HTR-8/SVneo (cell line): ENCODE results near the gene ERGIC3.
"Not testable (repeated sequence)": the region's sequence is repeated elsewhere in the genome, so short reads cannot be mapped to it uniquely, and the experiment has no call there.

Experiments used
- DNase-seq: peaks from one replicate; pipeline ENCODE4 v3.0.0; 2011; ENCODE audit warnings: low spot score, mixed read lengths; ENCODE audit not compliant: insufficient read length
- FAIRE-seq: peaks from 2 replicates; lab custom pipeline; 2011; peaks lifted over from hg19 to GRCh38; lab: Jason Lieb, UNC

Gene ERGIC3

DNA sequence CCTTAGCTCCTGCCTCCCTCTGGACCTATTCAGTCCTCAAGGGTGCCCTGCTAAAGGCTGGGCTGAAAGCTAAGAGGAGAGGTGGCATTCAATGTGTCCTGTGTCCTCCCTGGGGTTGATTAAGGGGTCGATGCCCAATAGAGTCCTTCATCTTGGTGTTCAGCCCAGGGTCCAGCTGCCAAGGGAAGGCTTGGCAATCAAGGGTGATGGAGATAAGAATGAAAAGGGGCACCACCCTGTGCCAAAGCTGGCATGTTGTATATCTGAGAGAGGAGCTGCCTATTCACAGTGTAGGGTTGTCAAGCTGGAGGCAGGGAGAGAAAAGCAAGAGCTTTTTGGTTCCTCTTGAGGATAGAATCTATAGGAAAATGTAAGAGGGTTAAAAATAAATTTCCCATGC is 24.8 kb upstream of the ERGIC3 start:
- no peak for DNase-seq
- FAIRE-seq, result no peak

DNA sequence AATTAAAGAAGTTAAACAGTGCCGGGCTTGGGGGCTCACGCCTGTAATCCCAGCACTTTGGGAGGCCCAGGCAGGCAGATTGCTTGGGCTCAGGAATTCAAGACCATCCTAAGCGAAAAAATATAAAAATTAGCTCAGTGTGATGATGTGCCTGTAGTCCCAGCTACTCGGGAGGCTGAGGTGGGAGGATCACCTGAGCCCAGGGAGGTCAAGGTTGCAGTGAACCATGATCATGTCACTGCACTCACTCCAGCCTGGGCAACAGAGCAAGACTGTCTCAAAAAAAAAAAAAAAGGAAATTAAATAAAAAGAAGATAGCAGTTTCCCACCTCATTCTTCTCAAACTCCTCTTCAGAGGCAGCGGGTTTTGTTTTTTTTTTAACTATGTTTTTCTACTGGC is 24.1 kb upstream of the ERGIC3 start:
- DNase-seq, FAIRE-seq: not testable (repeated sequence)

DNA sequence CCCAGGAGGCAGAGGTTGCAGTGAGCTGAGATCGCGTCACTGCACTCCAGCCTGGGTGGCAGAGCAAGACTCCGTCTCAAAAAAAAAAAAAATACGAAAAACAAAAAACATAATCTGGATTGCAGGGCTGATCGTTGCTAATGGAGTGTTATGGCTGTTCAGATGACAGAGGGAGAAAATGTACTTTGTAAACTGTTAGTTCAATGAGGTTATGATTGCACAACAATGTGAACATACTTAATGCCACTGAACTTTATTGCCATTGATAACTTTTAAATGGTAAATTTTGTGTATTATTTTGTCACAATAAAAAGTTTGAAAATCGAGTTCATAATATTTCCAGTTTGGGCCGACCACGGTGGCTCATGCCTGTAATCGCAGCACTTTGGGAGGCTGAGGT is 22.9 kb upstream of the ERGIC3 start:
- no peak for DNase-seq
- FAIRE-seq, result no peak

DNA sequence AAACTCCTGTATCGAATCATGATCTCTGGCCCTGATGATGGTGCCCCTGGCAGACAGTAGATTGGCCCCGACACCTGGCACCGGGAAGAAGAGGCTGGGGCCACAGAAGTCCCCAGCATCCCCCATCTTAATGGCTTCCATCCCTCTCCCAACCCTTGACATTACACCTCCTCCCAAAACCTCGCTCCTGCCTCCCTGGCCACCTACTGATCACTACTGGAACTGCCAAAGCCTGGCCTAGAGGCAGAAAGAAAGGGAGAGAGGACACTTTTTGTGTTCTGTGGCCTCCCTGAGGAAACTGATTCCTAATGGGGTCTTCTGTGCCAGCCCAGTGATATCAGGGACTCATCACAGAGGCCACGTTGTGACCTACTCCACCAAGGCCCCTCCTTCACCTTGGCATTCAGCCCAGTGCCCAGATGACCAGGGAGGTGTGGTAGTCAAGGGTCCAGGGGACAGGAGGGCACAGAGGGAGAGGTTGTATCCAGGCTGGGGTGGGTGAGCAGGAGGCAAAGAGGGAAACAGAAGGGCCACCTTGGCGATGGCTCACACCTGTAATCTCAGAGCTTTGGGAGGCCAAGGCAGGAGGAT is 18.5 kb upstream of the ERGIC3 start:
- DNase-seq (no peak), FAIRE-seq (no peak)

DNA sequence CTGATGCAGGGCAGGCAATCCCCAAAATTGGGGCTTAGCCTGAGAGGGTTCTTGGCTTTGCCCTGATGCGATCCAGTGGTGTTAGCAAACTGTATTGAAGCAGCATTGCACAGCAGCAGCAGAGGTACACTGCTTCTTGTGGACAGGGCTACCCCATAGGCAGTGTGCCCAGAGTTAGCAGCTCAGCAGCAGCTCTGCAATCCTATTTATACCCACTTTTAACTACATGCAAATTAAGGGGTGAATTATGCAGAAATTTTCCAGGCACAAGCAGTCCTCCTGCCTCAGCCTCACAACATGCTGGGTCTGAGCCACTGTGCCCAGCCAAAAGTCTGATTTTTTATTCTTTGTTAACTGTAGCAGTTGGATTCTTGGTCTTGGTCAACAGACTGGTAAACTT is 16.2 kb upstream of the ERGIC3 start:
- FAIRE-seq, result no peak
- DNase-seq, result no peak

DNA sequence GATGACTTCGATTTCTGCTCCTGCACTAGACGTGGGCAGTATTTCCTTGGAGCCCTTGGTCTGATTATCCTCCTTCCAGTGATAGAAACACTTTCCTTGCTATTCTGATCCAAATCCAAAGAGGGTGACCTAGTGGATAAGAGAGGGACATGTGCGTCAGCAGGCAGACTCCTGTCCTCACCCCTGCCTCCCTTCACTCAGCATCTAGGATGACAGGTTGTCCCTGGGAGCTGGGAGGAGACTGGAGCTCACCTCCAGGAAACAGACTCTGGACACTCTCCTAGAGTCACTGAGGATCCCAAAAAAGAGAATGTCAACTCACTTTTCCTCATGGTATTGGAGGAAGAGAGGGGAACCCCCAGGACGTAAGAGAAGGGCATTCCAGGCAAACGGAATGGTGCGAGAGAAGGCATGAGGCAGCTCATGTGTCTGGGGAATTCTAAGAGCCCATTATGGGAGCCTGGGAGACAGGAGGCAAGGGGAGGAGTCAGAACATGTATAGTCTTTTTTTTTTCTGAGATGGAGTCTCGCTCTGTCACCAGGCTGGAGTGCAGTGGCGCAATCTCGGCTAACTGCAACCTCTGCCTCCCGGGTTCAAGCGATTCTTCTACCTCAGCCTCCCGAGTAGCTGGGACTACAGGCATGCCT is 14.6 kb upstream of the ERGIC3 start:
- no peak for DNase-seq
- peak; percentile 23 for FAIRE-seq

DNA sequence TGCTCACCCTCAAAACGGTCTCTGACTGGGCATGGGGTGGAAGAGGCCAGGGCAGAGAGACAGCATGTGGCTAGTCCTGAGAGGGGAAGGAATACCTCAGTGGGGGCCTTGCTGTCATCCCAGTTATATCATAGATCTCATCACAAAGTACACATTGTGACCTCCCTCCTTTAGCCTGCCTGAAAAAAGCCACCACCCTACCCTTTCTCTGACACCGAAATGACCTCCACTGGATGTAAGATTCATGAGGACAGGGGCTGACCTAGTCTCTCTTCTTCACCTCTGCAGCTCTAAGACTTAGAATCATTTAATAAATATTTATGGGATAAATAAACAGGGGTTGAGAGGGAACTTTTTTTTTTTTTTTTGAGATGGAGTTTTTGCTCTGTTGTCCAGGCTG is 12.3 kb upstream of the ERGIC3 start, which contains the start of gene C20orf173:
Gene C20orf173, minus strand, starts transcription at position 101 of the 400 bp plus-strand sequence. CDS start 279 bp downstream, outside the sequence.
- DNase-seq, result no peak
- no peak for FAIRE-seq

DNA sequence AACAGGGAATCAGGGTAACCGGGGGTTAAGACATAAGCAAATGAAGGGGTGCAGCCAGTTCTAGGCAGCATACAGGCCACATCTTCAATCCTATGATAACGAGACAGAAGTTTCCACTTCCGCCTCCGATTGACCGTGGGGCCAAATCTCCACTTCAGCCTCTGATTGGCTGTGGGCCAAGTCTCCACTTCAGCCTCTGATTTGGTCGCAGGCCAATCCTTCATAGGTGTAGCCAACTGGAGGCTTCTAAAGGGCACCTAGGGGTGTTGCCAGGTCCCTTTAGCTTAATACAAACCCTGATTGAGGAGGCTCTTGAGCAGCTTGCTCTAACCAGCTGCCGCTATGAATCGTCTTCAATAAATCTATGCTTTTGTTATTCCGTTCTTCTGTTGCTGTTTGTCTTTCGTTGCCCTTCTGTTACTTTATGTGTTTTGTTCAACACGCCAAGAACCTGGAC is 2.1 kb upstream of the ERGIC3 start:
- FAIRE-seq (no peak), DNase-seq (no peak)

DNA sequence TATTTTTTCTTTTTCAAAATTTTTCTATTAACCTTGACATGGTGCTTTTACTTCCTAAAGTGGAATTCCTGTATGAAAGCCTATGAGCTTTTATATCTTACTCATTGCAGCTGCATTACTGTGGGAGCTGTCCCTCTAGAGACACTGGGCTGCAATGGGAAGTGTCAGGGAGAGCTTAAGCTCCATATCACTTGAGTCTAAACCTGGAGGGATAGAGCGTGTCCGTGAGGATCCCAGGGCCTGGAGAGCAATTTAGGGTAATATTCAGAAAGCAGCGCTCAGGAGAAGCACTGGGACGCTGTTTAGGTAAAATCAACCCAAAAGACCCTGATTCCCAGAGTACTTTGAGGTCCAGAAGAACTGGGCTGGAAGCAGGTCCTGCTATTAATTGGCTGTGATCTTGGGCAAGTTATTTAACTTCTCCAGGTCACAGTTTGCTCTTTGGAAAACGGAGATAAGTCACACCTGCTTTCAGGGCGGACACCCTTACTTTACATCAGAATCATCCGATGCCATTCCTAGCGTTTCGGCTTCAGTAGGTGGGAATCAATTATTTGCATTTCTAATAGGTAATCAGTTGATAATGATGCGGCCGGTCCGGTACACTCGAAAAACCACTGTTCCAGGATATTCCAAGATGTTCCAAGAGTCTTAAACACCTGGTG is 628 bp upstream of the ERGIC3 start:
- no peak for DNase-seq
- no peak for FAIRE-seq

DNA sequence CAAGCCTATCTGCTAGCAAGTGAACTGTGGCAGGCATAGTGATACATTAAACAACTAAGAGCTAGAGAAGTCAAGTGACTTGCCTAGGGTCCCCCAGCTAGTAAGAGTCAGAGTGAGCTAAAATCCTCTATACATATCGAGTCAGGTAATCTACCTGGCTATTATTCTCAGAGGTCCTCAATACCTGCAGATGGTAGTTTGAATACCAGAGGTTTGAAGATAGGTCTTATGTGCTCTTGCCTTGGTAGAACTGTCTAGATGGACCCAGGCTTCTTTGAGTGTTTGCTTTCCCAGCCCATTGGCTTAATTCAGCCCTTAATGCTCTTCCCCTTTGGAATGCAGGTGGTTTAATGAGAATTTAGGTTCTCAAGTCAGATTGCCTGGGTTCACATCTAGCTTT is 1.1 kb downstream of the ERGIC3 start:
- FAIRE-seq (no peak), DNase-seq (no peak)

DNA sequence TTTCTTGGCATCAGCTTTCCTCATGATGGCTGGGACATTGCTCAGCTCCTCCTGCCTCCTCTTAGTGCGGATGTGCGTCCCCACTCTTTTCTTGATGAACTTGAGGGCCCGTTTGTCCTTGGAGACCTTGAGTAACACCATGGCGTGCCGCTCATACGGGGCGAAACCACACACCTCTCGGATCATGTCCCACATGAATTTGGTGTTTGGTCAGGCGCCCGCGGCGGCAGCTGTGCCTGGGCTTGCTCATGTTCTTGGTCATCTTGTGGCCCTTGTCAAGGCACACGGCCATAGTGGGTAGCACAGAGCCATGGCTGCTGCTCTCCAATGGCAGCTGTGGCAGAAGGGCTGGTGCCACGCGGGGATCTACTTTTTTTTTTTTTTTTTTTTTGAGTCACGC is 2.6 kb downstream of the ERGIC3 start:
- FAIRE-seq (no peak), DNase-seq (no peak)

DNA sequence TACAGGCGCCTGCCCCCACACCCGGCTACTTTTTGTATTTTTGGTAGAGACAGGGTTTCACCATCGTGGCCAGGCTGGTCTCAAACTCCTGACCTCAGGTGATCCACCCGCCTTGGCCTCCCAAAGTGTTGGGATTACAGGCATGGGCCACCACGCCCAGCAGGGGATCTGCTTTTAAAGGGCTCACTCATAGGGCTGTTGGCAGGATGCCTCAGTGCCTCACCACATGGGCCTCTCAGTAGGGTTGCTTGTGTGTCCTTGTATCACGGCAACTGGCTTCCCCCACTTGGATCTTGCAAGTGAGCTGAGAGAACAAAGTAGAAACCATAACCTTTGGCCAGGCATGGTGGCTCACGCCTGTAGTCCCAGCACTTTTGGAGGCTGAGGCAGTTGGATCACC is 3.1 kb downstream of the ERGIC3 start:
- FAIRE-seq, DNase-seq: not testable (repeated sequence)

DNA sequence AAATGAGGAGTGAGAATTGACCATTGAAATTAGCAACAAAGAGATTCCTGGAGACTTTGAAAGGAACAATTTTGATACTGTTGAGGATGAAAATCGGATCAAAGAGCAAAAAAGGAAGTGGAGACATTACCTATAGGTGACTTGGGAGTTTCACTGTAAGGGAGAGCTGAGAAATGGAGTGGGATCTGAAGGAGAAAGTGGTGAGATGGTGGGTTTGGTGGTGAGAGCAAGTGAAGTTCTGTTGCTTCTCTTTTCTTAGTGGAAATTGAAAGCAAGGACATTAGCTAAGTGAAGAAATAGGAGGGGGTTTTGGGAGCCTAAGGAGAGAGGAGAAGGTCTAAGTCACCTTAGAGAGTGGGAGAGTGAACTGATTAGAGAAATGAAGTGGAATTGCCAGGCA is 4.2 kb downstream of the ERGIC3 start:
- DNase-seq (no peak), FAIRE-seq (no peak)

DNA sequence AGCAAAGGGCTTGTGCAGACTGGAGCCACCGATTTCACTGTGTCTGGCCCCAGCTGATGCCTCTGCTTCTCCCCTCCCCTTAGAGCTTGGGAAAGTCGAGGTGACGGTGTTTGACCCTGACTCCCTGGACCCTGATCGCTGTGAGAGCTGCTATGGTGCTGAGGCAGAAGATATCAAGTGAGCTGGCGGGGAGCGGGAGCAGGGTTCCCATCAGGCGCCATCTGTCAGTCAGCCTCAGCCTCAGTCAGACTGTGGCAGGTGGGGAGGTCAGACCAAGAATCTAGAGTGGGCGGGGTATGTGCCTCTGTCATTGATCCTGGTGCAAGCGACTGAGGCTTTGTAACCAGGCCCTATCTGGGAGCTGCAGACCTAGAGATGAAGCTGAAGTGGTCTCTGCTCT is 5.5 kb downstream of the ERGIC3 start:
- DNase-seq, result no peak
- no peak for FAIRE-seq

DNA sequence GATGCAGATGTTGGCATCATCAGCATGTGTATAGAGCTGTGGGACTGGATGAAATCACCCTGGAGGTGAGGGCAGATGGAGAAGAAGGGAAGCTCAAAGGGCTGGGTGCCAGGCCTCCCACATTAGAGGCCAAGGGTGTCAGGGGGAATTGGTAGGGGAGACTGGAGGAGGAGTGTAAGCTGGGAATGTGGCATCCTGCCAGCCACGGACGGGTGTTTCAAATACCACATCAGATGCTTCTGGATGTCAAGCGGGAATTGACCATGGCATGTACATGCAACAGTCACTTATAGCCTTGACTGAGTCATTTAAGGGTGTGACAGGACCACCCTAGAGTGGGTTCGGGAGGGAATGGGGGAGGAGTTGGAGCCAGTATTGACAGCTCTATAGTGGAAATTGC is 9.6 kb downstream of the ERGIC3 start:
- FAIRE-seq (no peak), DNase-seq (no peak)

DNA sequence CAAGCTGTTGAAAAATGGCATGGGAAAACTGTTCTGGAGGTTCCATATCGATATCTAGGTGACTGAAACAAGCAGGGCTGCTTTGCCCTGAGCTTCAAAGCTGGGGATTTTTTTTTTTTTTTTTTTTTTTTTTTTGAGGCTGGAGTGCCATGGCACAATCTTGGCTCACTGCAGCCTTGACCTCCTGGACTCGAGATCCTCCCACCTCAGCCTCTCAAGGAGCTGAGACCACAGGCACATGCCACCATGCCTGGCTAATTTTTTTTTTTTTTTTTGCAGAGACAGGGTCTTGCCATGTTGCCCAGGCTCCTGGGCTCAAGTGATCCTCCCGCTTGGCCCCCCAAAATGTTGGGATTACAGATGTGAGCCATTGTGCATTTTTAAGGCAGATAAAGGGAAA is 11.0 kb downstream of the ERGIC3 start:
- FAIRE-seq (no peak), DNase-seq (no peak)

DNA sequence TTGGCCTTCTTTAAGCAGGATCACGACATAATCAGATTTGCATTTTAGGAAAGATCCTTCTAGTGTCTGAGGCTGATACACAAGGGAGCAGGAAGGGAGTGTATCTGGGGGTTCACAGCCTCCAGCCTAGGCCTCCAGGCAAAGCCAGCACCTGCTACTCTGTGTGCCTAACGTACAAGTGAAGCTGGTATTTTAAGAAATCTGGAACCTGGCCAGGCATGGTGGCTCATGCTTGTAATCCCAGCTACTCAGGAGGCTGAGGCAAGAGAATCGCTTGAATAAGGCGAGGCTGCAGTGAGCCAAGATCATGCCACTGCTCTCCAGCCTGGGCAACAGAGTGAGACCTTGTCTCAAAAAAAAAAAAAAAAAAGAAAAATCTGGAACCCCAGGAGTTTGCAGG is 13.6 kb downstream of the ERGIC3 start:
- FAIRE-seq, DNase-seq: not testable (repeated sequence)

DNA sequence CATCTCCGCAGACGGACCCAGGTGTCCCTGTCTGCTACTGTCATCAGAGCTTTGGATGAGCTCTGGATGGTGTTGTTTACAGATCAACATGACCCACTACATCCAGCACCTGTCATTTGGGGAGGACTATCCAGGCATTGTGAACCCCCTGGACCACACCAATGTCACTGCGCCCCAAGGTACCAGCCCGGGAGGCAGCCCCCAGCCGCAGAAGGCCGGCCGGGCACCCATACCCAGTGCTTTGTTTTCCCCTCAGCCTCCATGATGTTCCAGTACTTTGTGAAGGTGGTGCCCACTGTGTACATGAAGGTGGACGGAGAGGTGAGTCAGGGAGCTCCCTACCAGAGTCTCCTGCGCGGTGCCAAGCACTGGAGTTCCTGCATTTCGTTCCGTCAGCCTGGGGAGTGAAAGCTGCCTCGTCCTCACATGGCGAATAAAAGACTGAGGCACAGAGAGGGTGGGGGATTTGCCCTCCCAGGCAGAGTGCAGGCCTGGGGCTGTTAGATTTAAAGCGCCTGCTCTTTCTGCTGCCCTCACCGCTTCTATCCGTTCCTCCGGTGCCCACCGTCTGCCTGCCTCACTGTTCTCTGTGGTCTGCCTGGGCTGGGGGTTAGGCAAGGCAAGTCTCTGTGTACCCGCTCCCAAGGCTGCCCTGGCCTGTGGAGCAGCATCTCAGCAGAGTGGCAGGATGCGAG is 14.2 kb downstream of the ERGIC3 start:
- no peak for DNase-seq
- no peak for FAIRE-seq

DNA sequence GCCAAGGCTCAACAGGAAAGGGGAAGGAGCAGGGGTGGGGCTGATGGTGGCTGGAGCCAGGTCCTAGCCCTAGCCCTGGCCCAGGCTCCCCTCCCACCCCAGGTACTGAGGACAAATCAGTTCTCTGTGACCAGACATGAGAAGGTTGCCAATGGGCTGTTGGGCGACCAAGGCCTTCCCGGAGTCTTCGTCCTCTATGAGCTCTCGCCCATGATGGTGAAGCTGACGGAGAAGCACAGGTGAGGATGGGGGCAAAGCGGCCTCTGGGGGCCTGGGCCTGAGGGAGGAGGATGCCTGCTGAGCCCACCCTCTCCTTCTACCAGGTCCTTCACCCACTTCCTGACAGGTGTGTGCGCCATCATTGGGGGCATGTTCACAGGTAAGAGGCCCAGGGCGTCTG is 15.0 kb downstream of the ERGIC3 start:
- DNase-seq (no peak), FAIRE-seq (no peak)

DNA sequence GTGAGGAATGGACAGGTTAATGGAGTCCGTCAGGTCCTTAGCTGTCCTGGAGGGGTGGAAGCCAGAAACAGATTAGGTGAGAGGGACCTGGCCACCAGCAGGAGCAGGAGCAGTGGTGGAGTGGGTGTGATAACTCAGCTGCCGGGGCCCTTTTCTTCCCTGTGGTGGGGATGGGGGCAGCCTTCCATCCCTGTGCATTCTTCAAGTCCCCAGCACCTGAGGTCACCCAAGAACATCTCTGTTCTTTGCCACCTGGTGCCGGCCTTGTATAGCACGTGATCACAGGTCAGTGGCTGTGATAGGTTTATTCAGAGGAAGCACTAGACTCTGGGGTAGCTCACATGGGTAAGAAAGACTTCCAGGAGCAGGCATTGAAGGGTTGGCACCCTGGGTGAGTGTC is 16.6 kb downstream of the ERGIC3 start:
- DNase-seq (no peak), FAIRE-seq (no peak)
